IMR-90 (cell line): ENCODE measurements around the gene ADD3. TPM values are rescaled to one million over a fixed set of nuclear protein-coding genes. Genes with fewer than 3 reads are reported as not detected.
A peak's percentile ranks its signal among the peaks of the same experiment; 100 is the strongest.

Source experiments
- ATAC-seq: fragments of 200-7000 bp; cut with Tn5 transposase; 2 replicates; pipeline ENCODE4 v1.9.1; 2020; ENCODE audit warnings: low read depth, mild to moderate bottlenecking, moderate library complexity
- BruUV-seq: library from RNA; stranded (reverse); fragments of 400-500 nt; replicated peaks from 2 replicates; lab custom pipeline; 2021; lab: Mats Ljungman, UMichigan
- CTCF ChIA-PET: fragments of 300-600 bp; formaldehyde crosslinking; extraction: SDS; loops from one replicate; lab custom pipeline; 2021; ENCODE audit warnings: antibody characterized with exemption; lab: Yijun Ruan, JAX
- POLR2A ChIA-PET: fragments of 300-600 bp; sonication (Branson Sonifier 250); formaldehyde crosslinking; loops from one replicate; lab custom pipeline; 2022; ENCODE audit warnings: antibody characterized with exemption; ENCODE audit not compliant: unreplicated experiment; lab: Charles Lee
- DNase-seq: peaks from one replicate; pipeline ENCODE4 v3.0.0; 2013
- H2AFZ ChIP-seq: replicated peaks from 2 replicates; pipeline ENCODE3; 2013; ENCODE audit warnings: low read length, mild to moderate bottlenecking; ENCODE audit not compliant: poor library complexity
- H2AK5ac ChIP-seq: 2 replicates; pipeline ENCODE4 v1.6.1; 2013; ENCODE audit warnings: low read depth, low read length, inconsistent platforms
- H2AK9ac ChIP-seq: replicated peaks from 2 replicates; pipeline ENCODE3; 2013; ENCODE audit warnings: mild to moderate bottlenecking, low read depth, low read length, moderate library complexity; ENCODE audit not compliant: poor library complexity
- H2BK120ac ChIP-seq: 2 replicates; pipeline ENCODE4 v1.6.1; 2013; ENCODE audit warnings: low read depth, low read length, inconsistent platforms
- H2BK15ac ChIP-seq: 3 replicates; pipeline ENCODE4 v1.6.1; 2013; ENCODE audit warnings: low read depth, low read length, inconsistent platforms
- H2BK20ac ChIP-seq: 2 replicates; pipeline ENCODE4 v1.6.1; 2013; ENCODE audit warnings: low read depth, mild to moderate bottlenecking, inconsistent platforms, low read length, moderate library complexity
- H2BK5ac ChIP-seq: 2 replicates; pipeline ENCODE4 v1.6.1; 2013; ENCODE audit warnings: mild to moderate bottlenecking, low read depth, low read length, inconsistent platforms; ENCODE audit not compliant: poor library complexity, severe bottlenecking
- H3K14ac ChIP-seq: replicated peaks from 2 replicates; pipeline ENCODE4 v1.6.1; 2013; ENCODE audit warnings: low read depth, low read length, inconsistent platforms
- H3K18ac ChIP-seq: 2 replicates; pipeline ENCODE4 v1.6.1; 2013; ENCODE audit warnings: low read depth, low read length, control low read depth
- H3K23ac ChIP-seq: 2 replicates; pipeline ENCODE4 v1.6.1; 2013; ENCODE audit warnings: low read depth, low read length, inconsistent platforms
- H3K27ac ChIP-seq: 2 replicates; pipeline ENCODE4 v1.5.1; 2013; ENCODE audit warnings: mild to moderate bottlenecking, control low read depth, low read length; ENCODE audit not compliant: insufficient read depth
- H3K27me3 ChIP-seq: 2 replicates; pipeline ENCODE4 v1.6.1; 2013; ENCODE audit warnings: low read length; ENCODE audit not compliant: control insufficient read depth, insufficient read depth
- H3K36me3 ChIP-seq: 2 replicates; pipeline ENCODE4 v1.6.1; 2013; ENCODE audit warnings: low read length, mixed read lengths; ENCODE audit not compliant: control insufficient read depth, insufficient read depth
- H3K4ac ChIP-seq: 2 replicates; pipeline ENCODE4 v1.6.1; 2013; ENCODE audit warnings: low read depth, low read length, inconsistent platforms
- H3K4me1 ChIP-seq: 2 replicates; pipeline ENCODE4 v1.6.1; 2013; ENCODE audit warnings: low read length, mixed read lengths; ENCODE audit not compliant: control insufficient read depth, insufficient read depth
- H3K4me2 ChIP-seq: 2 replicates; pipeline ENCODE4 v1.6.1; 2013; ENCODE audit warnings: low read depth, mild to moderate bottlenecking, control low read depth, low read length, moderate library complexity
- H3K4me3 ChIP-seq: 2 replicates; pipeline ENCODE4 v1.5.1; 2013; ENCODE audit warnings: low read depth, mild to moderate bottlenecking, control low read depth, low read length, moderate library complexity; ENCODE audit not compliant: insufficient read depth
- H3K56ac ChIP-seq: 2 replicates; pipeline ENCODE4 v1.6.1; 2013; ENCODE audit warnings: low read length, inconsistent platforms; ENCODE audit not compliant: insufficient read depth; ENCODE audit errors: extremely low read depth
- H3K79me1 ChIP-seq, 2 experiments: 2 replicates each; pipeline ENCODE4 v1.6.1; 2013; ENCODE audit warnings: low read length in 2 of 2, inconsistent platforms in 1 of 2, low read depth in 1 of 2
- H3K9ac ChIP-seq: 2 replicates; pipeline ENCODE4 v1.6.1; 2013; ENCODE audit warnings: low read depth, low read length, control low read depth
- H3K9me1 ChIP-seq: 2 replicates; pipeline ENCODE4 v1.6.1; 2013; ENCODE audit warnings: low read length, inconsistent platforms; ENCODE audit not compliant: insufficient read depth
- H3K9me3 ChIP-seq: 2 replicates; pipeline ENCODE4 v1.6.1; 2013; ENCODE audit warnings: low read length; ENCODE audit not compliant: control insufficient read depth, insufficient read depth
- H4K20me1 ChIP-seq: 2 replicates; pipeline ENCODE4 v1.6.1; 2013; ENCODE audit warnings: low read length, inconsistent platforms; ENCODE audit not compliant: insufficient read depth
- H4K5ac ChIP-seq: 2 replicates; pipeline ENCODE4 v1.6.1; 2013; ENCODE audit warnings: mild to moderate bottlenecking, low read depth, low read length, control low read depth
- H4K8ac ChIP-seq, 2 experiments: 2 replicates each; pipeline ENCODE4 v1.6.1; 2013; ENCODE audit warnings: low read depth in 2 of 2, low read length in 2 of 2, control low read depth in 1 of 2, inconsistent platforms in 1 of 2
- H4K91ac ChIP-seq: 2 replicates; pipeline ENCODE4 v1.6.1; 2013; ENCODE audit warnings: low read depth, low read length, inconsistent platforms; ENCODE audit not compliant: insufficient read depth
- CEBPB ChIP-seq: IDR thresholded peaks from 2 replicates; pipeline ENCODE4 v1.6.1; 2012; ENCODE audit warnings: low read depth, low read length, improper control_type of control experiment
- FOS ChIP-seq: fragments of 150-350 bp; IDR thresholded peaks from 2 replicates; pipeline ENCODE4 v1.6.1; 2016; ENCODE audit warnings: low read depth, low read length
- MAFK ChIP-seq: IDR thresholded peaks from 2 replicates; pipeline ENCODE4 v1.6.1; 2012; ENCODE audit warnings: low read depth, low read length, improper control_type of control experiment
- MAZ ChIP-seq: IDR thresholded peaks from 2 replicates; pipeline ENCODE4 v1.6.1; 2012; ENCODE audit warnings: low read depth, mild to moderate bottlenecking, low read length, improper control_type of control experiment, moderate library complexity, borderline replicate concordance
- NFE2L2 ChIP-seq: fragments of 150-350 bp; IDR thresholded peaks from 2 replicates; pipeline ENCODE4 v1.6.1; 2016; ENCODE audit warnings: low read depth, mild to moderate bottlenecking, low read length
- POLR2A ChIP-seq: IDR thresholded peaks from 2 replicates; pipeline ENCODE4 v1.6.1; 2012; ENCODE audit warnings: mild to moderate bottlenecking, low read depth, low read length
- RAD21 ChIP-seq: IDR thresholded peaks from 2 replicates; pipeline ENCODE4 v1.6.1; 2012; ENCODE audit warnings: low read length, improper control_type of control experiment
- RCOR1 ChIP-seq: IDR thresholded peaks from 2 replicates; pipeline ENCODE4 v1.6.1; 2012; ENCODE audit warnings: mild to moderate bottlenecking, low read length, improper control_type of control experiment; ENCODE audit not compliant: insufficient replicate concordance
- RFX5 ChIP-seq: IDR thresholded peaks from 2 replicates; pipeline ENCODE4 v1.8.0; 2012; ENCODE audit warnings: low read depth, mild to moderate bottlenecking, low read length, moderate library complexity
- SMC3 ChIP-seq: fragments of 150-350 bp; IDR thresholded peaks from 2 replicates; pipeline ENCODE4 v1.6.1; 2016; ENCODE audit warnings: low read depth, mild to moderate bottlenecking, antibody characterized with exemption, low read length, moderate library complexity
- WGBS, 2 experiments: methylation state at CpG; one replicate each; pipeline versions ENCODE4 v1.1.5 to v1.1.7; 2013; ENCODE audit warnings: missing lambda C conversion rate in 2 of 2; ENCODE audit not compliant: insufficient read length in 1 of 2; ENCODE audit errors: extremely low coverage in 2 of 2; 5-methylcytosine and 5-hydroxymethylcytosine counted together
- dilution Hi-C: fragments of 300-500 bp; cut with HindIII; formaldehyde crosslinking; loops from one replicate; pipeline ENCODE4 v1.14.3; 2018; ENCODE audit warnings: low sequenced_read_pairs; ENCODE audit not compliant: unreplicated experiment
- in situ Hi-C: fragments of 300-500 bp; cut with MboI; formaldehyde crosslinking; loops from 3 replicates; pipeline ENCODE4 v1.14.3; 2019; ENCODE audit warnings: low sequenced_read_pairs, inconsistent platforms, mixed read lengths
- intact Hi-C: fragments of 100-400 bp; cut with micrococcal nuclease; formaldehyde crosslinking; loops from 2 replicates; pipeline ENCODE4 v1.10.0; 2022
- polyA plus RNA-seq, 3 experiments: library from polyadenylated mRNA; depleted of rRNA; stranded (reverse); fragments of >200 nt; gene quantifications; 2 replicates each; pipeline ENCODE4 v1.2.3, GENCODE V29; 2012; ENCODE audit warnings: low replicate concordance in 1 of 3
- total RNA-seq: library from RNA; depleted of rRNA; stranded (reverse); fragments of >200 nt; gene quantifications from 2 replicates; pipeline ENCODE4 v1.2.3, GENCODE V29; 2012
- TF ChIP-seq, protein P1 (sequence below): conservative IDR thresholded peaks from 2 replicates; pipeline ENCODE4 v1.5.1; 2012; ENCODE audit warnings: mild to moderate bottlenecking, low read depth, low read length, improper control_type of control experiment
- TF ChIP-seq, protein P2 (sequence below): fragments of 150-350 bp; IDR thresholded peaks from 2 replicates; pipeline ENCODE4 v1.6.1; 2016; ENCODE audit warnings: low read depth, mild to moderate bottlenecking, low read length, moderate library complexity, borderline replicate concordance
- TF ChIP-seq, protein P3 (sequence below): fragments of 150-350 bp; IDR thresholded peaks from 2 replicates; pipeline ENCODE4 v1.6.1; 2017; ENCODE audit warnings: mild to moderate bottlenecking, antibody characterized with exemption, low read length, low read depth

Gene ADD3
- total and polyA plus RNA-seq, 2 of the 4 experiments (the other 2 are of a cell fraction): 138 to 212 TPM

DNA sequence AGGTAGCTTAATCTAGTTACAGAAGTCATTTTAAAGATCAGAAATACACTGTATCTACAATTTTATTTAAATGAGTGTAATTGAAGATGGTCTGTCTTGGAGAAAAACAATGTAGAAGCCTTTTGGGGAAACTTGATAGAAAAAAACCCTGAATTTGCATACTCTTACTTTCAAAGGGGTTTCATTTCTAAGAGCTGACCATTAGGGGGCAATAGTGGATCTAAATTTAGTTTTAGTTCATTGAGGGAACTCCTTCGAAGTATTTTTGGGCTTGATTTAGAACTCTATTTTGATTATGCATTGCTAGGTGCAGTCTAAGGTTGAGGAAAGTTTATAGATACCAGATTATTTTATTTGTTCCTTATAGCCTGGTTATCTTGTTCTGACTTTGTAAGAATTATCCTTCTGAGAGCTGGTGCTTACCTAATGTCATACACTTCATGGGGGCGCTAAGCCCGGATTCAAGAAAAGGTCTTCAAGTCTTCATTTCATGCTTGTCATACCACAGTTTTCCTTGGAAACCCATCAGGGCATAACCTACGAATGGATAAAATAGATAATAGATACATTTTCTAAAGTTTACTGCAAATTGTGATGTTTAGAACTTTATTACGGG is 130.5 kb downstream of the ADD3 start (continued):
- no peak for TF ChIP-seq MAFK

DNA sequence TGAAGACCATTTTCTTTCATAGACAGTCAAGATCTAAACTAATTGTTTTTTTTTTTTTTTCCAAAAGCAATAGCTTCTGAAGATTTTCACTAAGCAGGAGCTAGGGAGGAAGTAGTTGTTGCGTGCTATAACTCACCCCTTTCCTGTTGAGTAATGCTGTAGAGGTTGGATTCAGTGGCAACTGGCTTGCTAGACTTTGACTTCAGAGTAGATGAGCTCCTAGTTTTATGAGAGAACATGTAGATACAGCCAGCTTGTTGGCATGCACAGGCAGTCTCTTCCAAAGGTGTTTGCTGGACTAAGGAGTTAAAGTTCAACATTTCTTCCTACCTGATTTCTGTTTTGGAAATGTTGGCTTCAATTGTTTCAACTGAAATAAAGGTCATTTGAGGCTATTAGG is 133.4 kb downstream of the ADD3 start:
- H3K4me2 ChIP-seq: no peak overlapping the region
- DNase-seq: peak; percentile 21
- TF ChIP-seq MAFK: no peak
- no peak for TF ChIP-seq FOS
- TF ChIP-seq, protein P1, sequence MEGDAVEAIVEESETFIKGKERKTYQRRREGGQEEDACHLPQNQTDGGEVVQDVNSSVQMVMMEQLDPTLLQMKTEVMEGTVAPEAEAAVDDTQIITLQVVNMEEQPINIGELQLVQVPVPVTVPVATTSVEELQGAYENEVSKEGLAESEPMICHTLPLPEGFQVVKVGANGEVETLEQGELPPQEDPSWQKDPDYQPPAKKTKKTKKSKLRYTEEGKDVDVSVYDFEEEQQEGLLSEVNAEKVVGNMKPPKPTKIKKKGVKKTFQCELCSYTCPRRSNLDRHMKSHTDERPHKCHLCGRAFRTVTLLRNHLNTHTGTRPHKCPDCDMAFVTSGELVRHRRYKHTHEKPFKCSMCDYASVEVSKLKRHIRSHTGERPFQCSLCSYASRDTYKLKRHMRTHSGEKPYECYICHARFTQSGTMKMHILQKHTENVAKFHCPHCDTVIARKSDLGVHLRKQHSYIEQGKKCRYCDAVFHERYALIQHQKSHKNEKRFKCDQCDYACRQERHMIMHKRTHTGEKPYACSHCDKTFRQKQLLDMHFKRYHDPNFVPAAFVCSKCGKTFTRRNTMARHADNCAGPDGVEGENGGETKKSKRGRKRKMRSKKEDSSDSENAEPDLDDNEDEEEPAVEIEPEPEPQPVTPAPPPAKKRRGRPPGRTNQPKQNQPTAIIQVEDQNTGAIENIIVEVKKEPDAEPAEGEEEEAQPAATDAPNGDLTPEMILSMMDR: no peak
- TF ChIP-seq NFE2L2: no peak
- no peak for TF ChIP-seq CEBPB
- no peak for TF ChIP-seq RAD21
- TF ChIP-seq MAZ: no peak
- no peak for TF ChIP-seq RCOR1
- TF ChIP-seq, protein P2, sequence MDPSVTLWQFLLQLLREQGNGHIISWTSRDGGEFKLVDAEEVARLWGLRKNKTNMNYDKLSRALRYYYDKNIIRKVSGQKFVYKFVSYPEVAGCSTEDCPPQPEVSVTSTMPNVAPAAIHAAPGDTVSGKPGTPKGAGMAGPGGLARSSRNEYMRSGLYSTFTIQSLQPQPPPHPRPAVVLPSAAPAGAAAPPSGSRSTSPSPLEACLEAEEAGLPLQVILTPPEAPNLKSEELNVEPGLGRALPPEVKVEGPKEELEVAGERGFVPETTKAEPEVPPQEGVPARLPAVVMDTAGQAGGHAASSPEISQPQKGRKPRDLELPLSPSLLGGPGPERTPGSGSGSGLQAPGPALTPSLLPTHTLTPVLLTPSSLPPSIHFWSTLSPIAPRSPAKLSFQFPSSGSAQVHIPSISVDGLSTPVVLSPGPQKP: no peak
- TF ChIP-seq RFX5: no peak
- TF ChIP-seq, protein P3, sequence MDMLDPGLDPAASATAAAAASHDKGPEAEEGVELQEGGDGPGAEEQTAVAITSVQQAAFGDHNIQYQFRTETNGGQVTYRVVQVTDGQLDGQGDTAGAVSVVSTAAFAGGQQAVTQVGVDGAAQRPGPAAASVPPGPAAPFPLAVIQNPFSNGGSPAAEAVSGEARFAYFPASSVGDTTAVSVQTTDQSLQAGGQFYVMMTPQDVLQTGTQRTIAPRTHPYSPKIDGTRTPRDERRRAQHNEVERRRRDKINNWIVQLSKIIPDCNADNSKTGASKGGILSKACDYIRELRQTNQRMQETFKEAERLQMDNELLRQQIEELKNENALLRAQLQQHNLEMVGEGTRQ: no peak
- no peak for TF ChIP-seq SMC3
- TF ChIP-seq POLR2A: no peak

More for the DNA sequence above, 133.4 kb downstream of the ADD3 start:
- no peaks in the 10 kb centered on the region for H4K20me1 ChIP-seq
- H3K18ac ChIP-seq: no peak overlapping the region
- no peak overlapping the region for H3K4ac ChIP-seq
- no TSS peak for BruUV-seq
- H3K14ac ChIP-seq: no peak overlapping the region
- 0 out of 2 replicates have a peak, but pooled peaks cover 3% of the 10 kb centered on the region for H3K9me1 ChIP-seq
- no peak overlapping the region for H3K23ac ChIP-seq
- H3K4me1 ChIP-seq: 0 out of 2 replicates have a peak, but pooled peaks cover 2% of the 10 kb centered on the region
- dilution Hi-C loops: loop anchor here (25.0 kb wide), 1 partner anchor 146 kb away; no protein-coding TSS in a partner anchor
- no peak overlapping the region for H3K27ac ChIP-seq
- H2BK5ac ChIP-seq: no peak overlapping the region
- H3K9me3 ChIP-seq: no peaks in the 10 kb centered on the region
- H2AK5ac ChIP-seq: no peak overlapping the region
- POLR2A ChIA-PET: no interaction called here
- peaks cover under 1% of the 10 kb centered on the region; the same call in 1 of the 2 replicates for H3K36me3 ChIP-seq
- ATAC-seq: no peak
- no peaks in the 10 kb centered on the region for H3K79me1 ChIP-seq
- H3K56ac ChIP-seq: no peak overlapping the region
- no CpG with 5 or more reads among the region's 1 CpG for WGBS, 2 experiments
- no peak overlapping the region for H3K4me3 ChIP-seq
- H2BK120ac ChIP-seq: no peak overlapping the region
- no peak overlapping the region for H2BK15ac ChIP-seq
- H4K5ac ChIP-seq: no peak overlapping the region
- no peaks in the 10 kb centered on the region for H3K27me3 ChIP-seq
- H2AK9ac ChIP-seq: no peak overlapping the region
- intact Hi-C loops: no loop called here
- CTCF ChIA-PET: interaction anchor here (0.6 to 1.5 kb wide), 4 partner anchors 34 to 162 kb away, joined by 3 to 4 read pairs (median 3); no protein-coding TSS in a partner anchor
- no peak overlapping the region for H2AFZ ChIP-seq
- in situ Hi-C loops: no loop called here
- no peak overlapping the region for H2BK20ac ChIP-seq
- no peak overlapping the region for H4K8ac ChIP-seq
- no peak overlapping the region for H3K9ac ChIP-seq
- no peak overlapping the region for H4K91ac ChIP-seq
